Neuronal stem cell (in vitro differentiated cells): ENCODE data around the gene G3BP2.
"Not testable (repeated sequence)": the region's sequence is repeated elsewhere in the genome, so short reads cannot be mapped to it uniquely, and the experiment has no call there.

Source experiments
- DNase-seq: peaks from one replicate; pipeline ENCODE4 v3.0.0-alpha.2; 2013; ENCODE audit warnings: low spot score
- H2AFZ ChIP-seq: one replicate; pipeline ENCODE4 v1.6.1; 2013; ENCODE audit warnings: mild to moderate bottlenecking, low read length, inconsistent platforms
- H2AK5ac ChIP-seq: 2 replicates; pipeline ENCODE4 v1.6.1; 2013; ENCODE audit warnings: low read depth, mild to moderate bottlenecking, inconsistent platforms, low read length, moderate library complexity, mixed read lengths
- H2BK120ac ChIP-seq: 2 replicates; pipeline ENCODE4 v1.6.1; 2013; ENCODE audit warnings: low read depth, mild to moderate bottlenecking, inconsistent platforms, low read length, moderate library complexity, mixed read lengths
- H2BK12ac ChIP-seq: one replicate; pipeline ENCODE4 v1.6.1; 2013; ENCODE audit warnings: low read length, inconsistent platforms
- H2BK15ac ChIP-seq: 2 replicates; pipeline ENCODE4 v1.6.1; 2013; ENCODE audit warnings: mild to moderate bottlenecking, low read length, inconsistent platforms, mixed read lengths
- H2BK5ac ChIP-seq: one replicate; pipeline ENCODE4 v1.6.1; 2013; ENCODE audit warnings: inconsistent platforms, mild to moderate bottlenecking, low read length, moderate library complexity
- H3K14ac ChIP-seq: one replicate; pipeline ENCODE4 v1.6.1; 2013; ENCODE audit warnings: low read length, inconsistent platforms
- H3K18ac ChIP-seq: 2 replicates; pipeline ENCODE4 v1.6.1; 2013; ENCODE audit warnings: low read length, inconsistent platforms
- H3K23ac ChIP-seq: 2 replicates; pipeline ENCODE4 v1.6.1; 2013; ENCODE audit warnings: low read depth, mild to moderate bottlenecking, mixed read lengths, low read length, inconsistent platforms; ENCODE audit not compliant: poor library complexity
- H3K27ac ChIP-seq: replicated peaks from 3 replicates; pipeline ENCODE4 v1.5.1; 2013; ENCODE audit warnings: low read length, inconsistent platforms
- H3K27me3 ChIP-seq, 3 experiments: 2 replicates each; pipeline ENCODE4 v1.6.1; 2013; ENCODE audit warnings: low read length in 3 of 3, mild to moderate bottlenecking in 2 of 3, inconsistent platforms in 1 of 3, low read depth in 1 of 3, mixed read lengths in 1 of 3, moderate library complexity in 1 of 3; ENCODE audit not compliant: control insufficient read depth in 3 of 3, insufficient read depth in 3 of 3
- H3K36me3 ChIP-seq, 2 donors: replicated peaks in 1 of 2; 2 replicates each; pipeline ENCODE4 v1.6.1; 2013; ENCODE audit warnings: low read length in 2 of 2; ENCODE audit not compliant: control insufficient read depth in 2 of 2, insufficient read depth in 2 of 2
- H3K4ac ChIP-seq: 2 replicates; pipeline ENCODE4 v1.6.1; 2013; ENCODE audit warnings: inconsistent platforms, mild to moderate bottlenecking, low read length, moderate library complexity
- H3K4me1 ChIP-seq, 2 donors: 1 replicate in 1 of 2; 2 replicates in 1 of 2; pipeline ENCODE4 v1.6.1; 2013; ENCODE audit warnings: low read length in 2 of 2, low read depth in 1 of 2; ENCODE audit not compliant: control insufficient read depth in 2 of 2, insufficient read depth in 1 of 2
- H3K4me2 ChIP-seq: one replicate; pipeline ENCODE4 v1.6.1; 2013; ENCODE audit warnings: mild to moderate bottlenecking, low read length, inconsistent platforms; ENCODE audit not compliant: insufficient read depth, poor library complexity, severe bottlenecking
- H3K4me3 ChIP-seq, 2 donors: 2 replicates each; pipeline ENCODE4 v1.5.1; 2013; ENCODE audit warnings: low read length in 2 of 2, mild to moderate bottlenecking in 2 of 2, inconsistent platforms in 1 of 2, moderate library complexity in 1 of 2
- H3K79me1 ChIP-seq: one replicate; pipeline ENCODE4 v1.6.1; 2013; ENCODE audit warnings: low read depth, mild to moderate bottlenecking, inconsistent platforms, low read length, moderate library complexity
- H3K9ac ChIP-seq: one replicate; pipeline ENCODE4 v1.6.1; 2013; ENCODE audit warnings: mild to moderate bottlenecking, low read depth, low read length, inconsistent platforms; ENCODE audit not compliant: poor library complexity
- H3K9me3 ChIP-seq, 2 donors: replicated peaks in 1 of 2; 2 replicates each; pipeline versions ENCODE3 to v1.6.1; 2013; ENCODE audit warnings: low read length in 2 of 2, mild to moderate bottlenecking in 2 of 2, inconsistent platforms in 1 of 2, low read depth in 1 of 2, mixed read lengths in 1 of 2, moderate library complexity in 1 of 2; ENCODE audit not compliant: control insufficient read depth in 2 of 2, insufficient read depth in 1 of 2
- H4K8ac ChIP-seq: one replicate; pipeline ENCODE4 v1.6.1; 2013; ENCODE audit warnings: low read depth, mild to moderate bottlenecking, inconsistent platforms, low read length, moderate library complexity
- H4K91ac ChIP-seq: one replicate; pipeline ENCODE4 v1.6.1; 2013; ENCODE audit warnings: low read length, low read depth, mild to moderate bottlenecking, inconsistent platforms; ENCODE audit not compliant: poor library complexity
- WGBS, 2 donors: extraction: QIAGEN DNeasy Blood & Tissue Kit; methylation state at CpG; one replicate each; pipeline ENCODE4 v1.1.7; 2013; ENCODE audit warnings: missing lambda C conversion rate in 2 of 2, mixed read lengths in 1 of 2; ENCODE audit not compliant: insufficient read length in 2 of 2, insufficient replicate concordance in 1 of 2; ENCODE audit errors: extremely low coverage in 2 of 2; 5-methylcytosine and 5-hydroxymethylcytosine counted together

The G3BP2 gene

GRCh38 chr4:75716054-75716453, 42.8 kb upstream of the G3BP2 start:
- not testable (repeated sequence) for H3K79me1 ChIP-seq, H4K91ac ChIP-seq, H4K8ac ChIP-seq, H2BK5ac ChIP-seq, H3K27me3 ChIP-seq, H2BK120ac ChIP-seq, H2BK12ac ChIP-seq, H3K18ac ChIP-seq, H2AFZ ChIP-seq, H3K9me3 ChIP-seq, H3K27ac ChIP-seq, H2BK15ac ChIP-seq, H3K4me2 ChIP-seq, H2AK5ac ChIP-seq, H3K14ac ChIP-seq, DNase-seq, H3K9ac ChIP-seq, H3K4ac ChIP-seq, H3K23ac ChIP-seq, H3K4me3 ChIP-seq, H3K4me1 ChIP-seq
- H3K36me3 ChIP-seq = peaks cover 2 to 16% of the 10 kb centered on the region in 2 donors
- no CpG with 5 or more reads among the region's 3 CpGs for WGBS, 2 donors

DNA sequence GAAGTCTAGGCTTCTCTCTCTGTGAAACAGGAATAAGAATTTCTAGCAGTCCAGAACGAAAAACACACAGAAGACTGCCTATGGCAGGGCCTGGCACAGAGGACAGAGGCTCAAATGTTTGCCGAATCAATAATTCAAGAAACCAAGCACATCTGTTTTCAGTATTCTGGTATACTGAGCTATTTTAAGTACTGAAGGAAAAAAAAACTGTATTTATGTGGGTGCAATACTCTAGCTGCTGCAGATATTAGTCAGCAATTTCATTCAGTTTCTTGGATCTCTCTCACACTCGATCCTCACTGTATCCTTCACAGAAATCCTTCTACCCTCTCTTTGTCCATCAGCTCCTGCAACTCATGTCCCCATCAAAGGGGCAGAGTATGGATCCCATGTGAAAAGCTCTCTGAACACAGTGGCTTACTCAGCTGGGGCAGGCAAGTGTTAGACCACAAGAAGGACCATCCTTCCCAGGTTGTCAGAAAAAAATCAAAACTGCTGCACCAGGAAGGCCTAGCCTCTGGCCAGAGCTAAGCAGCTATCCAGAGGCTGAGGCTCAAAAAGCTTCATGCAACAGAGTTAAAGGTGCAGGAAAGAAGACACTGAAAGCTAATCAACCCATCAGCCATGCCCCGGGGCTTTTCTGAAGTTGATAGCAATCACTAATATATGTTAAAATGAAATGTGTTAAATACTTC, 42.0 kb upstream of the G3BP2 start:
- Histone ChIP-seq H3K23ac (no peak overlapping the region), H3K14ac (no peak overlapping the region), H3K4me2 (no peak overlapping the region), H2BK120ac (no peak overlapping the region), H3K27me3 (no peaks in the 10 kb centered on the region), H2AK5ac (no peak overlapping the region), H2BK5ac (no peak overlapping the region), H3K4me1 (peaks cover 0 to 3% of the 10 kb centered on the region in 2 donors), H3K18ac (no peak overlapping the region), H2AFZ (no peak overlapping the region), H4K8ac (no peak overlapping the region), H3K36me3 (peaks cover 2 to 16% of the 10 kb centered on the region in 2 donors), H3K9ac (no peak overlapping the region), H2BK12ac (no peak overlapping the region), H3K4ac (no peak overlapping the region), H3K9me3 (no peaks in the 10 kb centered on the region), H3K79me1 (no peaks in the 10 kb centered on the region), H3K4me3 (no peak overlapping the region), H2BK15ac (no peak overlapping the region), H3K27ac (no peak overlapping the region), H4K91ac (no peak overlapping the region)
- no CpG with 5 or more reads among the region's 4 CpGs for WGBS, 2 donors
- no peak for DNase-seq

GRCh38 chr4:75714704-75715103, 41.5 kb upstream of the G3BP2 start:
- H3K9me3 ChIP-seq = no peaks in the 10 kb centered on the region
- H3K14ac ChIP-seq = no peak overlapping the region
- no peak overlapping the region for H2BK12ac ChIP-seq
- no peak overlapping the region for H3K4me3 ChIP-seq
- DNase-seq = no peak
- H3K36me3 ChIP-seq = peaks cover 2 to 16% of the 10 kb centered on the region in 2 donors
- no peak overlapping the region for H3K23ac ChIP-seq
- H2BK15ac ChIP-seq = no peak overlapping the region
- no peak overlapping the region for H4K8ac ChIP-seq
- no CpG with 5 or more reads among the region's 1 CpG for WGBS, 2 donors
- no peak overlapping the region for H3K18ac ChIP-seq
- no peaks in the 10 kb centered on the region for H3K79me1 ChIP-seq
- no peak overlapping the region for H2BK5ac ChIP-seq
- H2AFZ ChIP-seq = no peak overlapping the region
- H4K91ac ChIP-seq = no peak overlapping the region
- H3K9ac ChIP-seq = no peak overlapping the region
- no peaks in the 10 kb centered on the region for H3K27me3 ChIP-seq
- no peak overlapping the region for H3K4me2 ChIP-seq
- peaks cover 0 to 3% of the 10 kb centered on the region in 2 donors for H3K4me1 ChIP-seq
- H3K27ac ChIP-seq = no peak overlapping the region
- no peak overlapping the region for H2AK5ac ChIP-seq
- H3K4ac ChIP-seq = no peak overlapping the region
- H2BK120ac ChIP-seq = no peak overlapping the region

GRCh38 chr4:75714011-75714410, 40.8 kb upstream of the G3BP2 start:
- Histone ChIP-seq H3K4me2 (no peak overlapping the region), H3K36me3 (peaks cover 2 to 12% of the 10 kb centered on the region in 2 donors), H3K14ac (no peak overlapping the region), H2BK15ac (no peak overlapping the region), H3K79me1 (no peaks in the 10 kb centered on the region), H2AK5ac (no peak overlapping the region), H2BK12ac (no peak overlapping the region), H3K4ac (no peak overlapping the region), H3K27me3 (no peaks in the 10 kb centered on the region), H3K18ac (no peak overlapping the region), H3K9ac (no peak overlapping the region), H4K91ac (no peak overlapping the region), H3K9me3 (no peaks in the 10 kb centered on the region), H3K23ac (no peak overlapping the region), H3K4me3 (no peak overlapping the region), H3K27ac (no peak overlapping the region), H2AFZ (no peak overlapping the region), H2BK120ac (no peak overlapping the region), H3K4me1 (peaks cover 0 to 3% of the 10 kb centered on the region in 2 donors), H2BK5ac (no peak overlapping the region), H4K8ac (no peak overlapping the region)
- DNase-seq = no peak
- no CpG with 5 or more reads among the region's 4 CpGs for WGBS, 2 donors
